GM20431 (cell line): Measurements from ENCODE around the gene MDFI.

Experiments
- in situ Hi-C: fragments of 300-500 bp; cut with MseI, MboI; formaldehyde crosslinking; loops from one replicate; pipeline ENCODE4 v1.15.0; 2020; ENCODE audit warnings: low sequenced_read_pairs; ENCODE audit not compliant: unreplicated experiment

The MDFI gene

DNA sequence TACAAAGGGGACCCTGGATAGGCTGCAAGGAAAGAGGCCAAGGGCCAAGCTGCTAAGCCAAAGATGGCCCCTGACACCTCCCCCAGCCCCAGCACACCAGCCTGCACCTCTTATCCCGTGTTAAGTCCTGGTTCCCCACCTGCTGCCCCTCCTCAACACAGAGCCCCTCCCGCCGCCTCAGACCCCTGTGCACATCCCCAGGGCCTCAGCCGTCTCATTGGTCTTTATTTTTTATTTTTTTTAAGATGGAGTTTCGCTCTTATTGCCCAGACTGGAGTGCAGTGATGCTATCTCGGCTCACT lies 37.1 kb upstream of the MDFI start:
- in situ Hi-C loops: loop anchor here (10.0 to 25.0 kb wide), 2 partner anchors 174 to 461 kb away; partner anchors contain the start of genes FRS3 and TAF8

DNA sequence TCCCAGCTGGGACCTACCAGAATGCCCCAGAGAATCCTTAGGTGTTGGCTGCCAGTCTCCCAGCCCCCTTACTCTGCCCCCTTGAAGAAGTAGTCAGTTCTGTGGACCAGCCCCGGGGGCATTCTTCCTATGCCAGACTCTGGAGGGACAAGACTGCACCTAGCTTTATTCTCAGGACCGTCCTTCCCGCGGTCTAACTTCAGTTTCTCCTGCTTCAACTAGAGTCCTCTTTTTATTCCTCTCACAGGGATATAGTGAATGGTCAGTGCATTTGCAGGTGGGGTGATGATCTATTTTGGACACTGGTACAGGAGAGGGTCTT lies 35.9 kb upstream of the MDFI start:
- in situ Hi-C loops: loop anchor here (10.0 to 25.0 kb wide), 2 partner anchors 172 to 460 kb away; partner anchors contain the start of genes FRS3 and TAF8

DNA sequence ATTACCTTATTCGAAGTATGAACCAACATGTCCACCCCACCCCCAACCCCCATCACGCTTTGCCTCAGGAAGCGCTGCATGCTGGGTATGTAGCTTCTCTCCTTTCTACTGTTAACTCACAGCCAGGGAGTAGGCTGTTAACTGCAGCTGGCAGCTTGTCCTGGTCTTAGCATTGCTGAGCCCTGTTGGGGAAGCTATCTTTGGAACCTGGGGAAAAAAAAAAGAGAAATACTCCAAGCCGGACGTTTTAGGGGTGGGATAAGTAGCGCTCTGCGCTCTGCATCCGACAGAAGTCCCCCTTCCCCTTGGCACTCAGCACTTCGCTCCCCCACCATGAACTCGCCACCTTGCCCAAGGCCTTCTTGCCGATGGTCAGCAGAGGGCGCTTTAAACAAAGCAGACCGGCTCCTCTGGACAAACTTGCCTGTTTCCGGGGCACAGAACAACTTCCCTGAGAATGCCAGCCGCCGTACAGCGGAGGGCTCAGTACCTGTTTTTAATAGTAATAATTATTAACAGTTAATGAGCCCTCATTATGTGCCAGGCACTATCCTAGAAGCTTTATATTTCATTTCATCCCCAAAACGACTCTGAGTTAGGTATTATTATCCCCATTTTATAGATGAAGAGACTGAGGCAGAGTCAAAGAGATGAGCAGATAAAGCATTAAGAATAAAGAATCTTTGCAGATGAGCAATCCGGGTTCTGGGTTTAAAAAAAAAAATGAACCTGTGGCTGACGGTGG lies 35.2 kb upstream of the MDFI start:
- in situ Hi-C loops: loop anchor here (10.0 to 25.0 kb wide), 2 partner anchors 172 to 459 kb away; partner anchors contain the start of genes FRS3 and TAF8

DNA sequence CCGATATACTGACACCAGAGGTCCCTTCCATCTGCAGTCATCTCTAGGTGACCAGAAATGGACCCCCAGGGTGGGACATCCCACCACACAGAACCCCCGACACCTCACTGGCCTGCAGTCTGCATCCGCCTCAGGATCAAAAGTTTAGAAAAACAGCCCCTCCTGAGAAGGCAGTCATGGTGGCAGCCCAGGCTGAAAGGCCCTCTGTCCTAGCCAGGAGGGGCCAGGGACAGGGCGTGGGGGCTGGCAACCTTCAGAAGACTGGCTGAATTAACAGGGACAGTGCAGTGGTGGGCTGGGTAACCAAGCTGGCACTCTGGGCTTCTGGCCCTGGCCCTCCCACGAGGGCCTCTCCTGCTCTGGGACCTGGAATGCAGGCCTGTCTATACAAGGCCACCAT lies 34.3 kb upstream of the MDFI start:
- in situ Hi-C loops: loop anchor here (10.0 to 25.0 kb wide), 2 partner anchors 171 to 458 kb away; partner anchors contain the start of genes FRS3 and TAF8

DNA sequence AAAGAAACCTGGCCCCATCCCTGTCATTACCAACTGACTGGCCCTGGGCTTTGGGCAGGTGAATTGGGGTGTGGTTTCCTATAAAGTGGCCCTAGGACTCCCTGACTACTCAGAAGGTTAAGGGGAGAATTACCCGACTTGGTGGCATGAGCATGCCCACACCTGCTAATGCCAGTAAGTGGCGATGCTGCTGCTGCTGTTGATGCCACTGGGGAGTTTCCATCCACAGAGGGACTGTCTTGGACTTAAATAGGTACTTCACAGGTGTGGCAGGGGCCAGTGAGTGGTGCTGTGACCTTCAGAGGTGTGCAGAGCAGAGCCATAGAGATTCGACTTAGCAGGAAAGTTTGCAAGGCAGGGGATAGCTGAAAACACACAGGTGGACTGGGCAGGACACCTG lies 32.6 kb upstream of the MDFI start:
- in situ Hi-C loops: loop anchor here (10.0 to 25.0 kb wide), 2 partner anchors 169 to 457 kb away; partner anchors contain the start of genes FRS3 and TAF8

DNA sequence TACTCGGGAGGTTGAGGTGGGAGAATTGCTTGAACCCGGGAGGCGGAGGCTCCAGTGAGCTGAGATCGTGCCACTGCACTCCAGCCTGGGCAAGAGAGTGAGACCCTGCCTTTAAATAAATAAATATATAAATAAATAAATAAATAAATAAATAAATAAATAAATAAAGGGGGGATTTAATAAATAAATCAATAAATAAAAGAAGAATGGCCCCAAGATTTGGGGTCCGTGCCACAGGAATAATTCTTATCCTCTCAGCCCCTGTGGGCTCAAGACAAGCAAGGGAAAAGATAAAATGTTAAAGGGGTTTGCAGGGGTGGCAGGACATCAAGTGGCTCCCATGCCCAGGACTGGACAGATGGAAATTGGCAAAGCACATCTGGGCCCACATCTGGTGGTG lies 31.2 kb upstream of the MDFI start:
- in situ Hi-C loops: loop anchor here (10.0 to 25.0 kb wide), 2 partner anchors 168 to 455 kb away; partner anchors contain the start of genes FRS3 and TAF8

DNA sequence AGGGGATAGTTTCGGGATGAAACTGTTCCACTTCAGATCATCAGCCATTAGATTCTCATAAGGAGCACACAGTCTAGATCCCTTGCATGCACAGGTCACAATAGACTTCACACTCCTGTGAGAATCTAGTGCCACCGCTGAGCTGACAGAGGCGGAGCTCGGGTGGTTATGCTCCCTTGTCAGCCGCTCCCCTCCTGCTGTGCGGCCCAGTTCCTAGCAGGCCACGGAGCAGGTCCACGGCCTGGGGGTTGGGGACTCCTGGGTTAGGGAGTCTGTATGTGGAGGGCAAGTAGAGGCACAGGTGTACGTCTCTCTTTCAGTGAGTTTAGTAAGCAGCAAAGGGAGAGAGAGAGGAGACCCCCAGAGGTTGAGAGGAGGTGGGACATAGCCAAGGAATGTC lies 30.5 kb upstream of the MDFI start:
- in situ Hi-C loops: loop anchor here (10.0 to 25.0 kb wide), 2 partner anchors 167 to 455 kb away; partner anchors contain the start of genes FRS3 and TAF8

DNA sequence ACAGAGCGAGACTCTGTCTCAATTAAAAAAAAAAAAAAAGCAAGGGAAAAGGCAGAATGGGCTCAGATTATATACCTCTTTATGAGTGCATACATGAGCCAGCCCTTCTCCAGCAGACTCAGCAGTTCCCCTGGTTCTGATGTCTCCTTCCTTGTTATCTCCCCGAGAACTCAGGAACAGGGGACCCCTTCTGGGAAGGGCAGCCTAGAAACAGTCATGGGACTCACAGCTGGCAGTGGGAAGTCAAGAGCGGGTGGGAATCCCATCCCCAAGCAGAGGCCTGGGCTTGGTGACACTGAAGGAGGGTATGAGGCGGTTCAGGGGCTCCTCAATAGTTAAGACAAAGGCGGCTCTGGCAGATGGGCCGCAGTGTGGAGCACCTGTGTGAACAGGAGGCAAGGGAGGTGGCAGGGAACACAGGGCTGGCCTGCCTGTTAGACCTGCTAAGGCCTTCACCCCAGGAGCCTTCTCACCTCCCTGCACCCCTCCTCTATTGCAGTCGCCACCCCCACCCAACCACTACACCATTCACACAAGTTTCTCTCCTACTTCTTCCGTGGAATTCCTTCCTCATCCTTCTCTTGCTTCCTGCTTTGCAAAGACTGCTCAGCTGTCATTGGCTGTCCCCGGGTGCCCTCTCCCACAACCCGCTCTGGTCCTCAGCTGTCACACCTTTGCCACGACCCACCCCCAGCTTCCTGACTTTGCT lies 29.7 kb upstream of the MDFI start:
- in situ Hi-C loops: loop anchor here (10.0 to 25.0 kb wide), 2 partner anchors 166 to 454 kb away; partner anchors contain the start of genes FRS3 and TAF8

DNA sequence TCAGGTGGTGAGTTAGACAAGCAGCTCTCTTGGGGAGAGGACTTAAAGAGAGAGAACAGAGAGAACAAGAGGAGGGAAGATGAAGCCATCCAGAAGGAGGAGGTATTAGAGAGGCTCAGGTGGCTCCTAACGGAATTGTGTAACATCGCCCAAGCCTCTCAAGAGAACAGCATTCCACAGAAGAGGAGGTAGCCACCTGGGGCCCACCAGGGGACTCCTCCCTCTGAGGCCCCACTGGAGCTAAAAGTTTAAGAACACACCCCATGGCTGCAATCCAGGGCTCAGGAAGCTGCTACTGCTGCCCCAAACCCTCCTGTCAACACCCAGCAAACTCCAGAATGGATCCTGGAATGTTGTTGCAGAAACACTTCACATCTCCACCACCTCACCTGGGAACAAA lies 23.6 kb upstream of the MDFI start:
- in situ Hi-C loops: loop anchor here (25.0 kb wide), 1 partner anchor 448 kb away; the partner anchor contains the start of gene TAF8

DNA sequence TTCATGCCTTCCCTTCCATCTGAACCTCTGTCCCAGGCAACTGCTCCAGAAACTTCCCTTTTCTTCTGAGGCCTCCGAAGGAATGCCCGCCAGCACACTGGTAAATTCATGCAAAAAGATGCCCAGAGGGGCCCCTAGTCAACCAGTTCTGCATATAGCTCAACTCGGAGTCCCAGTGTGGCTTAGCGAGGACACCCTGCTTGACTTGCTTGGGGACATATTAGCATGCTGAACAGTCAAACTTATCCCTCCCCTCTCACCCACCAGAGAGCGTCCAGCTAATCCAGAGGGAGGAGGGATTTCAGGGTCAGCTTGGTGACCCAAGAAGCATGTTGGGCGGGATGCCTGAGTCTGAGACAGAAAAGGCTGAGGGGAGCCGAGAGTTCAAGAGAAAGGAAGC lies 23.0 kb upstream of the MDFI start:
- in situ Hi-C loops: loop anchor here (25.0 kb wide), 1 partner anchor 447 kb away; the partner anchor contains the start of gene TAF8

DNA sequence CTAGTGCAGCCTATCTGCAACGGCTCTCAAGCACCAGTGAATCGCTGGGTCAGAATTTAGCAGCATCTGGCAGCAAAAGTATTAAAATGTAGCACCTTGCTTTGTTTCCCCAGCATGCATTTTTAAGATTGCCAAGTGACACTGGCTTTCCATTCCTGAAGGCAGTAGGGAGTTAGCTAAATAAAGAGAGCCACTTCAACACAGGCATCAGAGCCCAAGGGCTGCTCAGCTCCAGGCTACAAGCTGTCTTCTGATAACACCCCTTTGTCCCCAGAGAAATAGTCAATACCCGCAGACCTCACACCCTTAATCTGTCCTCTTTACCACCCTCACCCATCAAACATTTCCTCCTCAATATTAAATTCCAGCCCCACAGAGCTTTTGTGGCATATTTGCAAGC lies 19.7 kb upstream of the MDFI start:
- in situ Hi-C loops: loop anchor here (25.0 kb wide), 1 partner anchor 444 kb away; the partner anchor contains the start of gene TAF8

DNA sequence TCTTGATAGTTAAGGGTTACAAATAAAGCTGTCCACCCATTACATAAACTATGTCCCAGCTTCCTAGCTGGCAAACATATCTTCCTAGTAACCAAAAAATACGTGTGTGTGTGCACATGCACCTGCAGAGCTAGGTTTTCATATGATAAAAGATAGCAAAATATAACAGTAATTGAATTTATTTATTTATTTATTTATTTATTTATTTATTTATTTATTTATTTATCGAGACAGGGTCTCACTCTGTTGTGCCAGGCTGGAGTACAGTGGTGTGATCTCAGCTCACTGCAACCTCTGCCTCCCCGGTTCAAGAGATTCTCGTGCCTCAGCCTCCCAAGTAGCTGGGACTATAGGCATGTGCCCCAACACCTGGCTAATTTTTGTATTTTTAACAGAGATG lies 19.1 kb upstream of the MDFI start:
- in situ Hi-C loops: loop anchor here (25.0 kb wide), 1 partner anchor 443 kb away; the partner anchor contains the start of gene TAF8

DNA sequence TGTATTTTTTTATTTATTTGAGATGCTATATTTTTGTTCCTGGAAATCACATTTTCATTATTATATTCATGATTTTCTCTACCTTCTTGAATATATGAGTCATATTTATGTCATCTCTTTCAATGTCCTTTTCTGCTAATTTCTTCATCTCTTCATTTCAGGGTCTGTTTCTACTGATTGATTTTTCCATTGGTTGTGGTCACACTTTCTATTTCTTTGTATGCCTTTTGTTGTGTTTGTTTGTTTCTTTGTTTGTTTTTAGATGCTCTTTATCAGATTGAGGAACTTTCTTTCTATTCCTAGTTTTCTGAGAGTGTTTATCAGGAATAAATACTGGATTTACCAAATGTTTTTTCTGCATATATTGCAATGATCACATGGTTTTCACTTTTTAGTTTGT lies 16.9 kb upstream of the MDFI start:
- in situ Hi-C loops: loop anchor here (25.0 kb wide), 1 partner anchor 441 kb away; the partner anchor contains the start of gene TAF8

DNA sequence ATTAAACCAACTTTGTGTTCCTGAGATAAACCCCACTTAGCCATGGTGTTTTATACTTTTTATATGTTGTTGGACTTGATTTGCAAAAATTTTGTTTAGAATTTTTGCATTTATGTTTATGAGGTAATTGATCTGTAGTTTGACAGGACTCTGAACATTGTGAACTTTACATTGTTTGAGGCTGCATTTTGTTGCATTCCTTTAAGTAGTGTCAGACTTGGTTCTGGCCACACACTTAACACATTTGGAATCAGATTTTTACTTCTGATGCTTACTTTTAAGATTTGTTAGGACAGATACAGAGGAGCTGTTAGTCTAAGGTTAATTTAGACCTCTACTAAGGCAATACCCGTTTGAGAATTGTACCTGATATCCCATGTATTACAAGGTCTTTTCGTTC lies 16.5 kb upstream of the MDFI start:
- in situ Hi-C loops: loop anchor here (25.0 kb wide), 1 partner anchor 440 kb away; the partner anchor contains the start of gene TAF8

DNA sequence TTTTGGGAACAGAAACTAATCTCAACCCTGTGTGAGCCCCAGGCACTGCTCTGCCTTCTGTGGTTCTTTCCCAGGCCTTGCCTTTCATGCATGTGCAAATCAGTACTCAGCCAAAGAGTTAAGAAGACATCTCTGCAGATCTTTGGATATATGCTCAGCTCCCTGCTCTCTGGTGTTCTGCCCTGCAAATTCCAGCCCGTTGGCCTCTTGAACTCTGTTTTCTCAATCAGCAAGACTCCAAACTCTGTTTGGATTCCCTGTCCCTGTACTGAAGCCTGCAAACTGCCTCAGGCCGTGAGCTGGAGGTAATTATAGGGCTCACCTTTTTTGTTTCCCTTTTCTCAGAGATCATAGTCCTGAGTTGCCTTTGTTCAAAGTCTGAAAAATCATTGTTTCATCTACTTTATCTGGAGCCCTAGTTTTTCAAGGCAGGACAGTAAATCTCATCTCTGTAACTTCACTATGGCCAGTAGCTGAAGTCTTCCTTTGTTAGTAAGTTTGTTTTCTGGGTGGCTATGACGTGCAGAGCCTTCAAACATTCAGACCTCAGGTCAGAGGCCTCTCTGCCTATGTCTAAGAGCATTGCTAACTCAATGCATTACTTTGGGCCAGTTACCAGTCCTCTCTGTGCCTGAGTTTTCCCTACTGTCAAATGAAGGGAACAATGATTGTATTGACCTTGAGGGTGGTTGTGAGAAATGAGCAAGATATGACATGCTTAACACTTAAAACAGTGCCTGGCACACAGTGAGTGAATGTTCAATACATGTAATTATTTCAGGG lies 15.9 kb upstream of the MDFI start:
- in situ Hi-C loops: loop anchor here (25.0 kb wide), 1 partner anchor 440 kb away; the partner anchor contains the start of gene TAF8

DNA sequence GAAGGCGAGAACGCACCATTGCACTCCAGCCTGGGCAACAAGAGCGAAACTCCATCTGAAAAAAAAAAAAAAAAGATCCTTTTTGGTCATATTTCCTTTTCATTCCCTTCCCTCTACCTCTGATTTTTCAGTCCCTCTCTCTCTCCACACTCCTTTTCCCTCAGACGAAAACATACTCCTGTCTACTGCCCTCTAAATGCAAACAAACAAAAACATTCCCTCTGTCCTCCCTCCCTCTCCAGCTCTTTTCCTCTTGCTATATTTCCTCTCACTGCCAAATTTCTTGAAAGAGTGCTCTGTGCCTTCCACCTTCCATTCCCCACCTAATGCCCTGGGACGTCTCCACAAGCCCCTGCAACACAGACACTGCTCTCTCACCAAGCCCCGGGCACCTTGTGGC lies 14.9 kb upstream of the MDFI start:
- in situ Hi-C loops: loop anchor here (25.0 kb wide), 1 partner anchor 439 kb away; the partner anchor contains the start of gene TAF8

DNA sequence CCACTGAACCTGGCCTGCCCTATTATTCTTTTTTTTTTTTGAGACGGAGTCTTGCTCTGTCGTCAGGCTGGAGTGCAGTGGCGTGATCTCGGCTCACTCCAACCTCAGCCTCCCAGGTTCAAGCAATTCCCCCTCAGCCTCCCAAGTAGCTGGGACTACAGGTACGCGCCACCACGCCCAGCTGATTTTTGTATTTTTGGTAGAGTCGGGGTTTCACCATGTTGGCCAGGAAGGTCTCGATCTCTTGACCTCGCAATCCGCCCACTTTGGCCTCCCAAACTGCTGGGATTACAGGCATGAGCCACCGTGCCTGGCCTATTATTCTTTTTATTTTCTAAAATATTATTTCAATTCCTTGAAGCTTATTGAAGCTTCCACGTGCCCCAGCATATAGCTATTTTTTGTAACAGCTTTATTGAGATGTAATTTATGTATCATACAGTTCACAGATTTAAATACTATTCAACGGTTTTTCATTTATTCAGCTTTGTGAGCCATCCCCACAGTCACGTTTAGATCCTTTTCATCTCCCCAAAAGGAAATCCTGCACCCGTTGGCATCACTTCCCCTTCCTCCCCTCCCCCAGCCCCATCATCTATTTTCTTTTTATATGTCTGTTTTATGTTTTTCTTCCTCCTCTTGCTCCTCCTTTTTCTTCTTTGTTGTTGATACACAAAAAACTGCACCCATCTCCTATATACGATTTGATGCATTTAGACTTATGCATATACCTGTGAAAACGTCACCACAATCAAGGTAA lies 13.5 kb upstream of the MDFI start:
- in situ Hi-C loops: loop anchor here (25.0 kb wide), 1 partner anchor 438 kb away; the partner anchor contains the start of gene TAF8

DNA sequence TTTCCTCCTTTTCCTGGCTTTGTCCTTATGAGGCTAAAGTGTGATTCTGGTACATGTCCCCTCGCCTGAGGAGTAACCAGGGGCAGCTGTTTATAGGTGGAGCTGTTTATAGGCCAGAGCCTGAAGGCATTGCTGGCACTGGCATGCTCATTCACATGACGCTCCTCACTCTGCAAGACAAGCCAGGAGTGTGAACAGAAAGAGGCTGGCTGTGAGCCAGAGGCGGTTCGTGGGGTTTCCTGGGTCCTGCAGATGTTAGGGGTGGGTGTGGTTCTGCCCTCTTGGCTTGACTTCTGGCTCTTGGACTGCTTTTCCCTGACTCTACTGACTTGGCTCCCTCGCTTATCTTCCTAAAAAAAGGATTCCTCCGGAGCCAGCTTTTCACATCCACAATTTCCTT lies 12.8 kb upstream of the MDFI start:
- in situ Hi-C loops: no loop called here

DNA sequence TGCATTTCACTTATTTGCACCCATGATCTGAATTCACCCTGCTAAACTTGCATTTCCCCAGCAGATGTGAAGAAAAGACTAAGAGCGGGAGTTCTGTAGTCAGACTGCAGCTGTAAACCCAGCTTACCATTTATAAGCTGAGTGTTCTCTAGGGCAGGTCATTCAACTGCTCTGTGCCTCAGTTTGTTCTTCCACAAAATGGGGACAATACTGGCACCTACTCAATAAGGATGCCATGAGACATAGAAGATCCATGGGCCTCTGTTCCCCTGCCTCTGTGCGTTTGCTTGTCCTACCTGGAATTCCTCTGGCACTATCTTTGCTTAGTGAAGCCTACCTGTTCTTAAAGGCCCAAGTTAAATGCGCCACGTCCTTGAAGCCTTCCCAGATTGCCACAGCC lies 12.2 kb upstream of the MDFI start:
- in situ Hi-C loops: no loop called here
